SK-N-SH (cell line): ENCODE measurements around the gene TMCC2. TPM values are rescaled to one million over a fixed set of nuclear protein-coding genes. Genes with fewer than 3 reads are reported as not detected.

Experiments used
- CTCF ChIA-PET: fragments of 300-600, 350-600 bp; formaldehyde crosslinking; extraction: SDS; loops from one replicate; lab custom pipeline; 2021; lab: Yijun Ruan, JAX
- POLR2A ChIA-PET: fragments of 350-600 bp; sonication (Branson Sonifier 250); formaldehyde crosslinking; extraction: SDS; loops from one replicate; lab custom pipeline; 2020; ENCODE audit warnings: antibody characterized with exemption, inconsistent platforms; lab: Yijun Ruan, JAX
- DNase-seq: peaks from one replicate; pipeline ENCODE4 v3.0.0; 2012
- H2AFZ ChIP-seq: fragments of 200-600 bp; sonication (generic); 2 replicates; pipeline ENCODE4 v1.8.1; 2016; ENCODE audit warnings: antibody characterized with exemption, mild to moderate bottlenecking, low read depth
- H3F3A ChIP-seq: fragments of 200-600 bp; sonication (generic); replicated peaks from 2 replicates; pipeline ENCODE3; 2016; ENCODE audit warnings: antibody characterized with exemption, mild to moderate bottlenecking; ENCODE audit not compliant: insufficient read depth
- H3K27ac ChIP-seq, 2 experiments: fragments of 200-500 bp in 1 of 2; fragments of 200-600 bp in 1 of 2; sonication (Bioruptor generic) in 1 of 2; sonication (generic), shearing (Covaris generic) in 1 of 2; 2 replicates each; pipeline versions ENCODE4 v1.5.1 to v1.6.1; 2014 to 2016; ENCODE audit warnings: low read depth in 2 of 2, inconsistent platforms in 1 of 2, low read length in 1 of 2, mild to moderate bottlenecking in 1 of 2, mixed read lengths in 1 of 2
- H3K27me3 ChIP-seq: fragments of 200-600 bp; sonication (generic), shearing (Covaris generic); 2 replicates; pipeline ENCODE4 v1.6.1; 2016; ENCODE audit warnings: mixed run types; ENCODE audit not compliant: insufficient read depth
- H3K36me3 ChIP-seq, 2 experiments: fragments of 200-500 bp in 1 of 2; fragments of 200-600 bp in 1 of 2; sonication (Bioruptor generic) in 1 of 2; sonication (generic) in 1 of 2; replicated peaks in 1 of 2; 2 replicates each; pipeline versions ENCODE3 to v1.5.1; 2014 to 2016; ENCODE audit warnings: low read length in 1 of 2, mild to moderate bottlenecking in 1 of 2; ENCODE audit not compliant: insufficient read depth in 2 of 2, control insufficient read depth in 1 of 2
- H3K4me1 ChIP-seq, 2 experiments: fragments of 200-500 bp in 1 of 2; fragments of 200-600 bp in 1 of 2; sonication (Bioruptor generic) in 1 of 2; sonication (generic), shearing (Covaris generic) in 1 of 2; 2 replicates each; pipeline versions ENCODE4 v1.5.1 to v1.6.1; 2014 to 2016; ENCODE audit warnings: low read depth in 1 of 2, low read length in 1 of 2, mixed run types in 1 of 2; ENCODE audit not compliant: insufficient read depth in 2 of 2, control insufficient read depth in 1 of 2
- H3K4me2 ChIP-seq: fragments of 200-600 bp; sonication (generic), shearing (Covaris generic); 2 replicates; pipeline ENCODE4 v1.6.1; 2017; ENCODE audit warnings: mixed run types
- H3K4me3 ChIP-seq, 2 experiments: fragments of 200-500 bp in 1 of 2; fragments of 200-600 bp in 1 of 2; sonication (Bioruptor generic) in 1 of 2; sonication (generic), shearing (Covaris generic) in 1 of 2; 2 replicates each; pipeline versions ENCODE4 v1.5.1 to v1.8.1; 2014 to 2016; ENCODE audit warnings: low read depth in 2 of 2, inconsistent platforms in 1 of 2, low read length in 1 of 2, mild to moderate bottlenecking in 1 of 2, mixed read lengths in 1 of 2, moderate library complexity in 1 of 2
- H3K79me2 ChIP-seq: fragments of 200-600 bp; sonication (generic); 2 replicates; pipeline ENCODE4 v1.8.1; 2017; ENCODE audit warnings: mild to moderate bottlenecking; ENCODE audit not compliant: insufficient read depth
- H3K9ac ChIP-seq: fragments of 200-600 bp; sonication (generic); 2 replicates; pipeline ENCODE4 v1.6.1; 2017; ENCODE audit warnings: mixed run types
- H3K9me2 ChIP-seq: fragments of 200-600 bp; sonication (generic); 2 replicates; pipeline ENCODE4 v1.6.1; 2017; ENCODE audit warnings: mixed run types
- H3K9me3 ChIP-seq: fragments of 200-600 bp; sonication (generic); 2 replicates; pipeline ENCODE4 v1.6.1; 2017; ENCODE audit warnings: mixed run types, mild to moderate bottlenecking, moderate library complexity
- H4K20me1 ChIP-seq: fragments of 200-600 bp; sonication (generic); 2 replicates; pipeline ENCODE4 v1.6.1; 2017; ENCODE audit warnings: mild to moderate bottlenecking, mixed run types; ENCODE audit not compliant: insufficient read depth
- FOSL2 ChIP-seq: IDR thresholded peaks from 2 replicates; pipeline ENCODE4 v1.4.0; 2012; ENCODE audit warnings: low read depth, mild to moderate bottlenecking, moderate library complexity, borderline replicate concordance
- FOXM1 ChIP-seq: IDR thresholded peaks from 2 replicates; pipeline ENCODE4 v1.4.0; 2012; ENCODE audit warnings: low read depth, mild to moderate bottlenecking
- GABPA ChIP-seq: IDR thresholded peaks from 2 replicates; pipeline ENCODE4 v1.4.0; 2012; ENCODE audit warnings: low read depth, mild to moderate bottlenecking
- JUND ChIP-seq: IDR thresholded peaks from 2 replicates; pipeline ENCODE4 v1.4.0; 2012
- MEF2A ChIP-seq: IDR thresholded peaks from 2 replicates; pipeline ENCODE4 v1.4.0; 2012; ENCODE audit warnings: low read depth, borderline replicate concordance
- NFIC ChIP-seq: IDR thresholded peaks from 2 replicates; pipeline ENCODE4 v1.4.0; 2012; ENCODE audit warnings: borderline replicate concordance
- NRF1 ChIP-seq: IDR thresholded peaks from 2 replicates; pipeline ENCODE4 v1.6.1; 2012; ENCODE audit warnings: low read depth, mild to moderate bottlenecking, low read length
- RAD21 ChIP-seq: IDR thresholded peaks from 2 replicates; pipeline ENCODE4 v1.6.1; 2012; ENCODE audit warnings: mild to moderate bottlenecking, low read length
- RFX5 ChIP-seq: IDR thresholded peaks from 2 replicates; pipeline ENCODE4 v1.6.1; 2012; ENCODE audit warnings: mild to moderate bottlenecking, improper control_type of control experiment, low read length
- RXRA ChIP-seq: IDR thresholded peaks from 2 replicates; pipeline ENCODE4 v1.4.0; 2012; ENCODE audit warnings: low read depth, mild to moderate bottlenecking, borderline replicate concordance
- SMC3 ChIP-seq: IDR thresholded peaks from 2 replicates; pipeline ENCODE4 v1.6.1; 2012; ENCODE audit warnings: low read depth, low read length, improper control_type of control experiment
- TCF12 ChIP-seq: IDR thresholded peaks from 2 replicates; pipeline ENCODE4 v1.4.0; 2012
- TEAD4 ChIP-seq: IDR thresholded peaks from 2 replicates; pipeline ENCODE4 v1.4.0; 2012; ENCODE audit warnings: mild to moderate bottlenecking, borderline replicate concordance; ENCODE audit not compliant: insufficient read depth
- YY1 ChIP-seq: IDR thresholded peaks from 2 replicates; pipeline ENCODE4 v1.4.0; 2012; ENCODE audit warnings: low read depth, mild to moderate bottlenecking
- WGBS: methylation state at CpG from one replicate; pipeline ENCODE4 v1.1.6; 2017; ENCODE audit warnings: low lambda C conversion rate; 5-methylcytosine and 5-hydroxymethylcytosine counted together
- polyA plus RNA-seq, 3 experiments: library from polyadenylated mRNA; depleted of rRNA; stranded (reverse); fragments of >200 nt; gene quantifications; 2 replicates each; pipeline ENCODE4 v1.2.3, GENCODE V29; 2012
- TF ChIP-seq, protein P1 (sequence below): fragments of 200-600 bp; sonication (generic); IDR thresholded peaks from 2 replicates; pipeline ENCODE4 v1.6.1; 2017; ENCODE audit warnings: antibody characterized with exemption, mild to moderate bottlenecking, moderate library complexity
- TF ChIP-seq, protein P2 (sequence below): IDR thresholded peaks from 2 replicates; pipeline ENCODE4; 2012

TMCC2 gene
- polyA plus RNA-seq, 1 of the 3 experiments (the other 2 are of a cell fraction): 6.0 TPM

DNA sequence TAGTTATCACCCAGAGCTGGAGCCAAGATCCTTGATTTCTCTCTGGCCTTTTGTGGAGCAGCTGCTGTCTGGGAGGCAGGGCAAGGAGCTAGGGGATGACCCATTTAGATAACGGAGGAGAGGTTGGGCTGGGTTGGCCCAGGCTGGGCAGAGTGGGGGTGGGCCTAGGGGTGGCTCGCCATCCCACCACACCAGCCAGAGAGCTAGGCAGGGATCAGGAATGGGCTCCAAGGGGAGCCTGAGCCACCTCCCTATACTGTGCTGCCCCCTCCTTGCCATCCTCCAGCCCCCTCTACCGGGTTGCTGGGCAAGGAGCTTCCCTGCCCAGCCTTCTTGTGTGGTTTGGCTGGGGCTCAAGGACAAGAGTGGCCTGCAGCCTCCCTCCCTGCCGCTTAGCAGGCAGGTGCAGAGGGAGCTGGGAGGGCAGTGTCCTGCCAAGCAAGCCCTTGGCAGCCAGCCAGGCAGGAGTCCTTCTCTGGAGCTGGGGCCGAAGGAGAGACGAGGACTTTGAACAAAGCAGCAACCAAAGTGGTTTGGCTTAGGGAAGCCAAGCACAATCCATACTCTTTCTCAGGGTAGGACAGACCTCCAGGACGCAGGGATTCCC lies 89.7 kb downstream of the TMCC2 start:
- WGBS: 12% methylated on average over 6 of the region's 7 CpGs
- peaks cover 91% of the 10 kb centered on the region for H3K79me2 ChIP-seq
- H3K27ac ChIP-seq: peak overlapping the region; percentile 14 to 44; a peak in 2 of 4 replicates
- ChIA-PET POLR2A (no interaction called here), CTCF (interaction anchor here (0.6 to 46.8 kb wide), 9 partner anchors 8 to 274 kb away, joined by 3 to 1368 read pairs (median 4); no protein-coding TSS in a partner anchor)
- peak; percentile 67 for DNase-seq
- no peak overlapping the region for H2AFZ ChIP-seq
- H3F3A ChIP-seq: no peaks in the 10 kb centered on the region
- no peak overlapping the region; the same call in 1 of the 2 replicates for H3K9ac ChIP-seq
- TF ChIP-seq JUND (no peak), SMC3 (0 out of 2 replicates have a peak, but pooled peaks have one; percentile 2), NFIC (peak; percentile 93), TEAD4 (no peak), YY1 (no peak), FOSL2 (no peak), TCF12 (peak; percentile 78), RXRA (0 out of 2 replicates have a peak, but pooled peaks have one; percentile 26)
- TF ChIP-seq, protein P1, sequence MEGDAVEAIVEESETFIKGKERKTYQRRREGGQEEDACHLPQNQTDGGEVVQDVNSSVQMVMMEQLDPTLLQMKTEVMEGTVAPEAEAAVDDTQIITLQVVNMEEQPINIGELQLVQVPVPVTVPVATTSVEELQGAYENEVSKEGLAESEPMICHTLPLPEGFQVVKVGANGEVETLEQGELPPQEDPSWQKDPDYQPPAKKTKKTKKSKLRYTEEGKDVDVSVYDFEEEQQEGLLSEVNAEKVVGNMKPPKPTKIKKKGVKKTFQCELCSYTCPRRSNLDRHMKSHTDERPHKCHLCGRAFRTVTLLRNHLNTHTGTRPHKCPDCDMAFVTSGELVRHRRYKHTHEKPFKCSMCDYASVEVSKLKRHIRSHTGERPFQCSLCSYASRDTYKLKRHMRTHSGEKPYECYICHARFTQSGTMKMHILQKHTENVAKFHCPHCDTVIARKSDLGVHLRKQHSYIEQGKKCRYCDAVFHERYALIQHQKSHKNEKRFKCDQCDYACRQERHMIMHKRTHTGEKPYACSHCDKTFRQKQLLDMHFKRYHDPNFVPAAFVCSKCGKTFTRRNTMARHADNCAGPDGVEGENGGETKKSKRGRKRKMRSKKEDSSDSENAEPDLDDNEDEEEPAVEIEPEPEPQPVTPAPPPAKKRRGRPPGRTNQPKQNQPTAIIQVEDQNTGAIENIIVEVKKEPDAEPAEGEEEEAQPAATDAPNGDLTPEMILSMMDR: 0 out of 2 replicates have a peak, but pooled peaks have one; percentile 18
- H4K20me1 ChIP-seq: peaks cover 43% of the 10 kb centered on the region
- peaks cover 19 to 27% of the 10 kb centered on the region in 2 experiments for H3K4me1 ChIP-seq
- no peaks in the 10 kb centered on the region for H3K27me3 ChIP-seq
- H3K4me2 ChIP-seq: peak overlapping the region; percentile 84
- H3K9me3 ChIP-seq: no peaks in the 10 kb centered on the region
- no peaks in the 10 kb centered on the region for H3K9me2 ChIP-seq
- no peaks in the 10 kb centered on the region for H3K36me3 ChIP-seq
- H3K4me3 ChIP-seq: peak overlapping the region in 1 of 2 experiments; percentile 95; a peak in 2 of 4 replicates

DNA sequence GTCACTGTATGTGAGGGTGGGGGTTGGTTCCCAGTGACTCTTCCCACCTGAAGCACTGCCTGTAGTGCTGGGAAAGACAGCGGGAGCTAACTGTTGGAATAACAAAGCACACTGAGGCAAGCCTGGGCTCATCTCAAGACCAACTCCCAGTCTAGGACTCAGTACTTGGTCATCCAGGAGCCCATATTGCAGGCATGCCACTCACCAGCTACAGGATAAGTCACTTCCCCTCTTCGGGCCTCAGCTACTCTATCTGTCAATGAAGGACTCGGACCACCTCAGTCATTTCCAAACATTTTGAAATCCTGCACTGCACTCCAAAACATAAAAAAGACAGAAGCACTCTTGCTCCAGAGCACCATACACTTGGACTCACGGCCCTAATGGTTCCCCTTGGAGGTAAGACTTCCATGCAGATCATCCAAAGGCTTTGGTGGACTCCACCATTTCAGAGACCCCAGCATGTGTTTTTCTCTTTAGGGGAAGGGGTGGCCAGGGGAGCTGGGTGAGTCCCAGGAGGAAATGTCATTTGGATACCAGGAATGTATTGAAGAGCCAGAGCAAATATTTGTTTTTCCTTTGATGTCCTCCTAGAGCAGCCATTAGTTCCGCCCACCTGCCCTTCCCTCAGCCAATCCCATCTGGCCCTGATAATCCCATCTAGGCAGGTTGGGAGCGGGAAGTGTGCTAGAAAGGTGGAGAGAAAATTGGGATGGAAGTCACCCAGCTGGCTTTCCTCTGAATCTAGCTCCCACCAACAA lies 90.7 kb downstream of the TMCC2 start:
- H3F3A ChIP-seq: no peaks in the 10 kb centered on the region
- peaks cover 37% of the 10 kb centered on the region for H4K20me1 ChIP-seq
- no peak overlapping the region for H2AFZ ChIP-seq
- TF ChIP-seq RXRA: no peak
- TF ChIP-seq, protein P1: no peak
- TF ChIP-seq RFX5: no peak
- TF ChIP-seq, protein P2, sequence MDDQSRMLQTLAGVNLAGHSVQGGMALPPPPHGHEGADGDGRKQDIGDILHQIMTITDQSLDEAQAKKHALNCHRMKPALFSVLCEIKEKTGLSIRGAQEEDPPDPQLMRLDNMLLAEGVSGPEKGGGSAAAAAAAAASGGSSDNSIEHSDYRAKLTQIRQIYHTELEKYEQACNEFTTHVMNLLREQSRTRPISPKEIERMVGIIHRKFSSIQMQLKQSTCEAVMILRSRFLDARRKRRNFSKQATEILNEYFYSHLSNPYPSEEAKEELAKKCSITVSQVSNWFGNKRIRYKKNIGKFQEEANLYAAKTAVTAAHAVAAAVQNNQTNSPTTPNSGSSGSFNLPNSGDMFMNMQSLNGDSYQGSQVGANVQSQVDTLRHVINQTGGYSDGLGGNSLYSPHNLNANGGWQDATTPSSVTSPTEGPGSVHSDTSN: no peak
- no peak for TF ChIP-seq FOXM1
- no peak for TF ChIP-seq GABPA
- no peak for TF ChIP-seq RAD21
- no peak for TF ChIP-seq NRF1
- TF ChIP-seq NFIC: no peak
- no peak for TF ChIP-seq MEF2A
- 75% methylated on average over 6 of the region's 6 CpGs for WGBS
- H3K27ac ChIP-seq: no peak overlapping the region; a peak in 1 of 4 replicates
- H3K9ac ChIP-seq: no peak overlapping the region
- CTCF ChIA-PET: interaction anchor here (1.8 to 46.8 kb wide), 4 partner anchors 17 to 169 kb away, joined by 4 to 1368 read pairs (median 9); no protein-coding TSS in a partner anchor
- no peaks in the 10 kb centered on the region for H3K9me2 ChIP-seq
- no peaks in the 10 kb centered on the region for H3K27me3 ChIP-seq
- H3K79me2 ChIP-seq: peaks cover 81% of the 10 kb centered on the region
- H3K36me3 ChIP-seq: no peaks in the 10 kb centered on the region
- H3K4me1 ChIP-seq: peaks cover 19 to 27% of the 10 kb centered on the region in 2 experiments
- H3K4me2 ChIP-seq: peak overlapping the region; percentile 84
- POLR2A ChIA-PET: no interaction called here
- no peaks in the 10 kb centered on the region for H3K9me3 ChIP-seq
- H3K4me3 ChIP-seq: peak overlapping the region in 1 of 2 experiments; percentile 95; a peak in 1 of 4 replicates
- no peak for DNase-seq
